HepG2 (cell line): ENCODE data around the gene ALCAM. TPM values are rescaled to one million over a fixed set of nuclear protein-coding genes. Genes with fewer than 3 reads are reported as not detected.

Source experiments
- AGO1 ChIP-seq: fragments of 200-400 bp; formaldehyde crosslinking; IDR thresholded peaks from 2 replicates; pipeline ENCODE4 v1.6.1; 2017; ENCODE audit warnings: mild to moderate bottlenecking, low read depth, low read length, moderate library complexity; ENCODE audit not compliant: poor library complexity, severe bottlenecking
- CHCHD3 ChIP-seq: sonication (generic); formaldehyde crosslinking; IDR thresholded peaks from 2 replicates; pipeline ENCODE4 v1.8.0; 2022; ENCODE audit warnings: mild to moderate bottlenecking, missing genetic modification reagents, moderate library complexity
- CREBL2 ChIP-seq: sonication (generic); formaldehyde crosslinking; IDR thresholded peaks from 2 replicates; pipeline ENCODE4 v1.8.1; 2023; ENCODE audit warnings: missing genetic modification reagents, mild to moderate bottlenecking, borderline replicate concordance
- GATAD1 ChIP-seq: IDR thresholded peaks from 2 replicates; pipeline ENCODE4 v1.6.1; 2016; ENCODE audit warnings: missing genetic modification reagents, missing compliant biosample characterization
- MLLT10 ChIP-seq: sonication (generic); formaldehyde crosslinking; IDR thresholded peaks from 2 replicates; pipeline ENCODE4 v1.4.0; 2020; ENCODE audit warnings: missing genetic modification reagents
- PHF21A ChIP-seq: sonication (generic); formaldehyde crosslinking; IDR thresholded peaks from 2 replicates; pipeline ENCODE4 v1.5.0; 2020; ENCODE audit warnings: mild to moderate bottlenecking, missing genetic modification reagents
- SIN3B ChIP-seq: fragments of 150-350 bp; IDR thresholded peaks from 2 replicates; pipeline ENCODE4 v1.6.1; 2014; ENCODE audit warnings: low read length
- SNAI1 ChIP-seq: sonication (generic); formaldehyde crosslinking; IDR thresholded peaks from 2 replicates; pipeline ENCODE4 v1.5.0; 2020; ENCODE audit warnings: mild to moderate bottlenecking, missing genetic modification reagents, borderline replicate concordance
- USF2 ChIP-seq, 2 experiments: sonication (generic) in 1 of 2; formaldehyde crosslinking in 1 of 2; IDR thresholded peaks; 2 replicates each; pipeline versions ENCODE4 v1.5.1 to v1.6.1; 2011 to 2020; ENCODE audit warnings: borderline replicate concordance in 1 of 2, low read depth in 1 of 2, low read length in 1 of 2, mild to moderate bottlenecking in 1 of 2, missing genetic modification reagents in 1 of 2, moderate library complexity in 1 of 2
- ZNF121 ChIP-seq: sonication (generic); formaldehyde crosslinking; IDR thresholded peaks from 2 replicates; pipeline ENCODE4 v1.5.0; 2020; ENCODE audit warnings: mild to moderate bottlenecking, missing genetic modification reagents
- ZNF75D ChIP-seq: sonication (generic); formaldehyde crosslinking; IDR thresholded peaks from 2 replicates; pipeline ENCODE4 v1.8.1; 2023; ENCODE audit warnings: missing genetic modification reagents, mild to moderate bottlenecking, borderline replicate concordance
- ZNF816 ChIP-seq: sonication (generic); formaldehyde crosslinking; IDR thresholded peaks from 2 replicates; pipeline ENCODE4 v1.8.0; 2022; ENCODE audit warnings: missing genetic modification reagents, mild to moderate bottlenecking, borderline replicate concordance
- polyA plus RNA-seq, 8 experiments: library from polyadenylated mRNA; depleted of rRNA in 3 of 8; stranded (reverse) in 7 of 8; unstranded in 1 of 8; fragments of >200 nt; fragmentation: Illumina TruSeq in 4 of 8; extraction: Trizol in 4 of 8; gene quantifications; 2 replicates each; pipeline versions ENCODE4 v1.2.1 to v1.2.3, GENCODE V29; 2011 to 2016; ENCODE audit warnings: low read depth in 4 of 8, missing spikeins in 1 of 8, mixed read lengths in 1 of 8; ENCODE audit not compliant: insufficient read depth in 1 of 8
- total RNA-seq, 5 experiments: library from RNA; depleted of rRNA; stranded (reverse); fragments of >200 nt; fragmentation: Illumina TruSeq; extraction: Trizol; gene quantifications; 2 replicates each; pipeline ENCODE4 v1.2.3, GENCODE V29; 2016; ENCODE audit warnings: low read depth in 1 of 5
- TF ChIP-seq, protein P1 (sequence below): sonication (generic); formaldehyde crosslinking; IDR thresholded peaks from 2 replicates; pipeline ENCODE4 v1.5.1; 2020; ENCODE audit warnings: mild to moderate bottlenecking, missing genetic modification reagents, moderate library complexity
- TF ChIP-seq, protein P2 (sequence below): sonication (generic); formaldehyde crosslinking; IDR thresholded peaks from 2 replicates; pipeline ENCODE4 v1.5.1; 2020; ENCODE audit warnings: missing genetic modification reagents, mild to moderate bottlenecking, borderline replicate concordance

ALCAM gene
- total and polyA plus RNA-seq, 2 of the 13 experiments (the other 11 are each of a cell fraction or from before 2014, with no cell fraction given) = 26.0 to 33.1 TPM

- TF ChIP-seq, protein P1, sequence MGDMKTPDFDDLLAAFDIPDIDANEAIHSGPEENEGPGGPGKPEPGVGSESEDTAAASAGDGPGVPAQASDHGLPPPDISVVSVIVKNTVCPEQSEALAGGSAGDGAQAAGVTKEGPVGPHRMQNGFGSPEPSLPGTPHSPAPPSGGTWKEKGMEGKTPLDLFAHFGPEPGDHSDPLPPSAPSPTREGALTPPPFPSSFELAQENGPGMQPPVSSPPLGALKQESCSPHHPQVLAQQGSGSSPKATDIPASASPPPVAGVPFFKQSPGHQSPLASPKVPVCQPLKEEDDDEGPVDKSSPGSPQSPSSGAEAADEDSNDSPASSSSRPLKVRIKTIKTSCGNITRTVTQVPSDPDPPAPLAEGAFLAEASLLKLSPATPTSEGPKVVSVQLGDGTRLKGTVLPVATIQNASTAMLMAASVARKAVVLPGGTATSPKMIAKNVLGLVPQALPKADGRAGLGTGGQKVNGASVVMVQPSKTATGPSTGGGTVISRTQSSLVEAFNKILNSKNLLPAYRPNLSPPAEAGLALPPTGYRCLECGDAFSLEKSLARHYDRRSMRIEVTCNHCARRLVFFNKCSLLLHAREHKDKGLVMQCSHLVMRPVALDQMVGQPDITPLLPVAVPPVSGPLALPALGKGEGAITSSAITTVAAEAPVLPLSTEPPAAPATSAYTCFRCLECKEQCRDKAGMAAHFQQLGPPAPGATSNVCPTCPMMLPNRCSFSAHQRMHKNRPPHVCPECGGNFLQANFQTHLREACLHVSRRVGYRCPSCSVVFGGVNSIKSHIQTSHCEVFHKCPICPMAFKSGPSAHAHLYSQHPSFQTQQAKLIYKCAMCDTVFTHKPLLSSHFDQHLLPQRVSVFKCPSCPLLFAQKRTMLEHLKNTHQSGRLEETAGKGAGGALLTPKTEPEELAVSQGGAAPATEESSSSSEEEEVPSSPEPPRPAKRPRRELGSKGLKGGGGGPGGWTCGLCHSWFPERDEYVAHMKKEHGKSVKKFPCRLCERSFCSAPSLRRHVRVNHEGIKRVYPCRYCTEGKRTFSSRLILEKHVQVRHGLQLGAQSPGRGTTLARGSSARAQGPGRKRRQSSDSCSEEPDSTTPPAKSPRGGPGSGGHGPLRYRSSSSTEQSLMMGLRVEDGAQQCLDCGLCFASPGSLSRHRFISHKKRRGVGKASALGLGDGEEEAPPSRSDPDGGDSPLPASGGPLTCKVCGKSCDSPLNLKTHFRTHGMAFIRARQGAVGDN (CRISPR knock-in tag) = peak; percentile 62
- no peak for TF ChIP-seq GATAD1 (CRISPR knock-in tag)
- no peak for TF ChIP-seq USF2 (IDR thresholded peaks at IDR 0.05; ENCODE audit: low read depth, low read length)
- TF ChIP-seq USF2 (CRISPR knock-in tag; IDR thresholded peaks at IDR 0.05; ENCODE audit: borderline replicate concordance) = no peak
- no peak for TF ChIP-seq CREBL2 (CRISPR knock-in tag)
- TF ChIP-seq, protein P2, sequence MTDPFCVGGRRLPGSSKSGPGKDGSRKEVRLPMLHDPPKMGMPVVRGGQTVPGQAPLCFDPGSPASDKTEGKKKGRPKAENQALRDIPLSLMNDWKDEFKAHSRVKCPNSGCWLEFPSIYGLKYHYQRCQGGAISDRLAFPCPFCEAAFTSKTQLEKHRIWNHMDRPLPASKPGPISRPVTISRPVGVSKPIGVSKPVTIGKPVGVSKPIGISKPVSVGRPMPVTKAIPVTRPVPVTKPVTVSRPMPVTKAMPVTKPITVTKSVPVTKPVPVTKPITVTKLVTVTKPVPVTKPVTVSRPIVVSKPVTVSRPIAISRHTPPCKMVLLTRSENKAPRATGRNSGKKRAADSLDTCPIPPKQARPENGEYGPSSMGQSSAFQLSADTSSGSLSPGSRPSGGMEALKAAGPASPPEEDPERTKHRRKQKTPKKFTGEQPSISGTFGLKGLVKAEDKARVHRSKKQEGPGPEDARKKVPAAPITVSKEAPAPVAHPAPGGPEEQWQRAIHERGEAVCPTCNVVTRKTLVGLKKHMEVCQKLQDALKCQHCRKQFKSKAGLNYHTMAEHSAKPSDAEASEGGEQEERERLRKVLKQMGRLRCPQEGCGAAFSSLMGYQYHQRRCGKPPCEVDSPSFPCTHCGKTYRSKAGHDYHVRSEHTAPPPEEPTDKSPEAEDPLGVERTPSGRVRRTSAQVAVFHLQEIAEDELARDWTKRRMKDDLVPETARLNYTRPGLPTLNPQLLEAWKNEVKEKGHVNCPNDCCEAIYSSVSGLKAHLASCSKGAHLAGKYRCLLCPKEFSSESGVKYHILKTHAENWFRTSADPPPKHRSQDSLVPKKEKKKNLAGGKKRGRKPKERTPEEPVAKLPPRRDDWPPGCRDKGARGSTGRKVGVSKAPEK (CRISPR knock-in tag) = no peak
- TF ChIP-seq ZNF816 = 0 out of 2 replicates have a peak, but pooled peaks have one; percentile 27
- no peak for TF ChIP-seq AGO1
- TF ChIP-seq SIN3B = no peak
- no peak for TF ChIP-seq ZNF121
- no peak for TF ChIP-seq MLLT10
- 0 out of 2 replicates have a peak, but pooled peaks have one; percentile 72 for TF ChIP-seq SNAI1 (CRISPR knock-in tag)
- TF ChIP-seq CHCHD3 = no peak
- TF ChIP-seq PHF21A (CRISPR knock-in tag) = peak; percentile 35; the same call in 1 of the 2 replicates
- TF ChIP-seq ZNF75D (CRISPR knock-in tag) = no peak
Observed at GRCh38 chr3:105369500-105370371, 3.0 kb downstream of the ALCAM start (continued).
